GM19328 (cell line): ENCODE data around the gene OST4.

ENCODE experiments used
- ATAC-seq: cut with Tn5 transposase; IDR thresholded peaks from one replicate; pipeline ENCODE4 v1.9.1; 2021; ENCODE audit warnings: mild to moderate bottlenecking, moderate library complexity; ENCODE audit not compliant: unreplicated experiment

Gene OST4

DNA sequence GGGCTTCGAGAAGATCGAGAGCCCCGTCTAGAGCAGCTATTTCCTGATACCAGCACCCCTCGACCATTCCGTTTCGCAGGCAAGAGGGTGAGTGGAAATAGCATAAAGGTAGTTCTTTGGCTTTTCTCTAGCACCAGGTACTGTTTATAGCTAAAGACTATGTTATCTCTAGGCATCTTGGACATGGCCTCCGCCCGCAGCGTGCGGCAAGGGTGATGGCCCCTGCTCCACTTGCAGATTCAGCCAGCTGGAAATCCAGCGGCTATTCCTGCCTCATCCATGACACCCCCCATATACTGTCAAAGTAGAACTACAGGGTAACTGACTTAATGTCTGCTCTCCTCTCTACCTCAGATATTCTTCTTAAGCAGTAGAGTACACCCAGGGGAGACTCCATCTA lies 16.7 kb downstream of the OST4 start:
- no peak for ATAC-seq

DNA sequence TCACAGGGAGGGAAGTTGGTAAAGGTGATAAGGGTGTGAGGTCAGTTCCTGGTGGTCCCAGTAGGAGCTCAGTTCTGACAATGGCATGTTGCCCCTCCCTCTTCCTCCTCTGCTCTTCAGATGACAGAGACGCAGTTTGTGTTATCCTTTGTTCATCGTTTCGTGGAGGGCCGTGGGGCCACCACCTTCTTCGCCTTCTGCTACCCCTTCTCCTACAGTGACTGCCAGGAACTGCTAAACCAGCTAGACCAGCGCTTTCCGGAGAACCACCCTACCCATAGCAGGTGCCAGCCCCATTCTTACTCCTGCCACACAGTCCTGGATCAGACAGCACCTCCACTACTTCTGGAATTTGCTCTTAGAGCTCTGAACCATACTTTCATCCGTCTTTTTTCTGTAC lies 17.7 kb downstream of the OST4 start:
- ATAC-seq, result no peak

DNA sequence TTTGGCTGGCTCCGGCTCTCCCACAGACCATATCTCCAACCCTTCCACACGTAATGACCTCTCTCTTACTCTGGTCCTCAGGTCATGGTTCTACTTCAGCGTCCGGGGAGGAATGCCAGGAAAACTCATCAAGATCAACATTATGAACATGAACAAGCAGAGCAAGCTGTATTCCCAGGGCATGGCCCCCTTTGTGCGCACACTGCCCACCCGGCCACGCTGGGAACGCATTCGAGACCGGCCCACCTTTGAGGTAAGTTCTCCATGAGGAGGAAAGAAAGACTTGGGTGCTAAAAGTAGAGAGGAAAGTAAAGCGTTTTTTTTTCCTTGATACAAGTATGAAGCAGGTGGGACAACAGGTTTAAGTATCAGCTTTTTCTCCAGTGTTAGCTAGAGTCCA lies 18.1 kb downstream of the OST4 start:
- ATAC-seq, result no peak

GRCh38 chr2:27051902-27052645 lies 19.4 kb downstream of the OST4 start:
- ATAC-seq, result no peak

DNA sequence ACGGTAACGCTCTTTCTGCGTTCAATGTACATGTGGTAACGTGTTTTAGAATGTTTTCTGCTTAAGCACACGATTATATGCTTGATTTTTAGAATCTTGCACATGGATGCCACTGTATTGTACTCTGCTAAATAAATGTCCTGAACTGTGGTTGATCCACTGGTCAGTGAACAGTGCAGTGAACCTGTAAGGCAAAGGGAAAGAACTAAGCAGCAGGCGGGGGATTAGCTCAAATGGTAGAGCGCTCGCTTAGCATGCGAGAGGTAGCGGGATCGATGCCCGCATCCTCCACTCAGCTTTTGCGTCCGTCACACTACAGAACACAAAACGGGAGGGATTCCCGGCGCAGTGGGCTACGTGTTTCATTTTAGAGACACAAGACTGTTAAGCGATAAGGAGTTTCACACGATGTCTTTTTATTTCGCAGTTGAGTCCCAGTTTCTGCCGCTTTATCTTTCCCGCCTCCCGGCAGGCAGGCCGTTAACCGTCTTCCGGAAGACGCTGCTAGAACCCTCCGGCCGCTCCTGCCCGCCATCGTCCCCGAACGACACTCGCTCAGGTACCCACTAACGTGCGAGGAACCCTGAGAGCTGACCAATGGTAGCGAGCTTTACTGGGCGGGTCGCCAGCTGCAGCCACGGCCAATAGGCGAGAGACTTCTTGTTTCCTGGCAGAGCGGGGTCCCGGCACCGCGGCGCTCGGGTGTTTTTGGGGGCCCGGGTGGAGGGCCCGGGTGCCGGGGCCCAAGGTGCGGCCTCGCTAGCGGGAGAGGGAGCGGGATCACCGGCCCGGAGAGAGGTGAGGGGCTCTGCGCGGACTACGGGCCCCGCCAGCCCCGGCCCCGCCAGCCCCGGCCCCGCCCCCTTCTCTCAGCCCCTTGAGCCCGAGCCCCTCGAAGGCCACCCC lies 20.2 kb downstream of the OST4 start, which contains the start of gene AGBL5:
TSS of gene AGBL5 (plus strand) at position 673 of the 906 bp plus-strand sequence. CDS start 1,291 bp downstream, outside the sequence.
- peak; percentile 62 for ATAC-seq

- ATAC-seq, result peak; percentile 45
These were observed 21.0 kb downstream of the OST4 start for GRCh38 chr2:27050281-27050995.

GRCh38 chr2:27049422-27050280 lies 21.8 kb downstream of the OST4 start:
- no peak for ATAC-seq

GRCh38 chr2:27042985-27043634 lies 28.3 kb downstream of the OST4 start:
- no peak for ATAC-seq

- no peak for ATAC-seq
These were observed 29.2 kb downstream of the OST4 start for GRCh38 chr2:27042159-27042661.

DNA sequence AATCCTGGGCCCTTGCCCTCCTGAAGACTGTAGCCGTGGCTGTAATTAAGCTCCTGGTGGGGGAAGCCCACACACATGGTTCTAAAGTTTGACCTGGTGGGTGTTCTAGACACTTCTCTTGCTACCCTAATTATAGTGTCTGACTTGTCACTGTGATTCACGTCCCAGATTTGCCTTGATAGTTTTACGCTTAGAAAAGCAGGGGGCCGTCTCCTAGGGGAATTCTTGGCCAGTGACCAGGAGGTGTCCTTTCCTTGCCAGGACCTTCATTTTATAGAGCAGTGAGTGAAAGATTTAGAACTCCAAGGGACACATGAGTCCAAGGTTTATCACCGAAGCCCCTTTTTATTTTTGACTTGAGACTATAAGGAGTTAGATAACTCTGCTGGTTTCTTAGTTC lies 29.7 kb downstream of the OST4 start:
- no peak for ATAC-seq

DNA sequence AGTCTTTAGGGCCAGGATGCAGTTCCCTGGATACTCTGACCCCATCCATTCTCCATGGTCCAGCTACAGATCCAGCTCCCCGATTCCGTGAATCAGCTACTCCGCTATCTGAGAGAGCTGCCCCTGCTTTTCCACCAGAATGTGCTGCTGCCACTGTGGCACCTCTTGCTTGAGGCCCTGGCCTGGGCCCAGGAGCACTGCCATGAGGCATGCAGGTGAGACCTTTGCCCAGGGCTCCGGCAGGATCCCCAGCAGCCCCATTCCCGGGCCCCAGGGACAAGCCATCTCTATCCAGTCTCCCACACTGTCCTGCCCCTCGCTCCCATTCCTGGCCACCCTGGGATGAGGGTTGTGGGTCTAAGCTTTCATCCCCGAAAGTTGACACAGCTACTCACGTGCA lies 31.2 kb downstream of the OST4 start:
- ATAC-seq, result no peak

DNA sequence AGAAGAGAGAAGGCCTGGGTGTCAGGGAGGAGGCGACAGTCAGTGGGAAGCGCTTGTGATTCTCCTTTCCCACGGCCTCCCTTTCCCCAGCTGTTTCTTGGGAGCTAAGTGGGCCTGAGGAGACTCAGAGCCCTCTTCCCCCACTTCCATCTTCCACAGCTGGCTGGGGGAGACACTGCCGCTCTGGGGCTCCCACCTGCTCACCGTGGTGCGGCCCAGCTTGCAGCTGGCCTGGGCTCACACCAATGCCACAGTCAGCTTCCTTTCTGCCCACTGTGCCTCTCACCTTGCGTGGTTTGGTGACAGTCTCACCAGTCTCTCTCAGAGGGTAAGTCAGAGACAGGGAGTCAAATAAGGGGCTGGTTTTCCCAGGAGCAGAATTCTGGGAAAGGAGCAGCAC lies 31.6 kb downstream of the OST4 start:
- no peak for ATAC-seq

- ATAC-seq, result no peak
These were observed 32.0 kb downstream of the OST4 start for GRCh38 chr2:27039426-27039825.

DNA sequence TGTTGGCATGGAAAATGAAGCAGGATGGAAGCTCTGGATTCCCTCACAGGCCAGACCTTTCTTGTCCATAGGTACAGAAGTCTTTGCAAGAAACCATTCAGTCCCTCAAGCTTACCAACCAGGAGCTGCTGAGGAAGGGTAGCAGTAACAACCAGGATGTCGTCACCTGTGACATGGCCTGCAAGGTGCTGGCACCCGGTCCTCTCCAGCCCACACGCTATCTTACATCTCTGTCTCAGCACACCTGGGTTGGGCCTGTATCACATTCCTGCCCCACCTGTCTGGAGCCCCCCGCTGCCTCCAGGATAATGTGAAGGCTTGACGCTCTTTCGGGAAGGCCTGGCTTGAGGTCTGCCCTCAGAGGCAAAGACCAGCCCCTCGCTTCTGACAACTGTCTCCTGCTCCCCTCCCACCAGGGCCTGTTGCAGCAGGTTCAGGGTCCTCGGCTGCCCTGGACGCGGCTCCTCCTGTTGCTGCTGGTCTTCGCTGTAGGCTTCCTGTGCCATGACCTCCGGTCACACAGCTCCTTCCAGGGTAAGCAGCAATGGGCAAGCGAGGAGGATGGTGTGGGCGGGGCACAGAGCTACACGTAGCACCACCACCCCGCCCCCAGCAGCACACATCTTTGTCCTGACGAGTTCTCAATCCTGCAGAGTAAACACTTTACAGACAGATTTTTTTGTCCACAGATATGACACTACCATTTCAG lies 32.7 kb downstream of the OST4 start:
- no peak for ATAC-seq

GRCh38 chr2:27038012-27038411 lies 33.4 kb downstream of the OST4 start:
- no peak for ATAC-seq

DNA sequence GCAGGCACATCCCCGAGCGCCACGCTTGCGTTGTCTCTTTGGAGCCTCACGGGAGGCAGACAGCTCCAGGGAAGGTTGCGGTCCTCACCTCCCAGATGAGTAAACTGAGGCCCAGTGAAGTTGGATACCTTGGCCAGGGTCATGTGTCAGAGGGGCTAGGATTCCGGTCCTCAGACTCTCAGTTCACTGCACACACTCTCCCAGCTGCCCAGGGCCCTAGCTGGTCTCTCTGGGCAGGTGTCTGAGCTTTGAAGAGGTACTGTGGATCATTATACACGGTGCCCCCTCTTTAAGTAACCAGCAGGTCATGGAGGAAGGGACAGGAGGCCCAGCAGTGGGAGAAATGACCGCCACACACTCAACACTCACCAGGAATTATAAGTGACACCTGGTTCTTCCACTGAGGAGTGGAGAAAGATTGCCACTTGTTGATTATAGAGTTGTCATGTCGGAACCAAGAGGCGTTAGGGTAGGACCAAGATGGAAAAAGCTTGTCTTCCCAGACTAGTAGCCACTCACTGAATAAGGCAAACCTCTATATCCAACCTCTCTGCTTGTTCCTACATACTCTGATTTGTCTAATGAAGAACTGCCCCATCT lies 38.1 kb downstream of the OST4 start:
- ATAC-seq, result no peak

GRCh38 chr2:27032495-27033252 lies 38.8 kb downstream of the OST4 start, which contains the start of gene TMEM214:
Gene TMEM214 (plus strand): TSS chr2:27032965. CDS start chr2:27033016, 51 bp downstream.
- ATAC-seq, result peak; percentile 94

- no peak for ATAC-seq
These were observed 42.4 kb downstream of the OST4 start for GRCh38 chr2:27029051-27029450.
